Measurements from ENCODE around the gene ENTHD1.

DNA sequence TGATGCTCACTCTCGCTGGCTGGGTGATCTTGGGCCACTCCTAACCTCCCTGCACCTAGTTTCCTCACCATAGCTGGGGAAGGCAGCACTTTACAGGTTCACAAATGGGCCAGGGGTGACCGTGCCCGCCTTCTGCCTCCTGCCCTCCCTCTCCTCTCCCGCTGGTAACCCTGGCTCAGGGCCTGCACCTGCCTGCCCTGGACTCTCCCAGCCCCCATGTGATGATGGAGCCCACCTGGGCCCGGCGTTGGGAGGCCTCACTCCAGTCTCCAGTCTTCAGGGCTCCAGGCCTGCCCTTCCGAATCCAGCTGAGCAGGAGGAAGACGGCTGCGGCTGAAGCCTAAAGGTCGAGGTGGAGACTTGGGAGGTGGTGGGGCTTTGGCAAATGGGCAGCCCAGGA lies 170.1 kb downstream of the ENTHD1 start:
- TF ChIP-seq POLR2A (IDR thresholded peaks at IDR 0.05) (no peak), CTCF (IDR thresholded peaks at IDR 0.05) (no peak)
